Tibial artery (tissue), 4 donors: ENCODE data around the gene KIAA1586.
"Not testable (repeated sequence)": the region's sequence is repeated elsewhere in the genome, so short reads cannot be mapped to it uniquely, and the experiment has no call there.

Source experiments
- DNase-seq, 2 donors: peaks; one replicate each; pipeline ENCODE4 v3.0.0-alpha.2; 2019
- H3K27ac ChIP-seq, 2 donors: fragments of 200-600 bp; sonication (generic) in 1 of 2; 1 replicate in 1 of 2; 2 replicates in 1 of 2; pipeline ENCODE4 v1.5.1; 2018 to 2019; ENCODE audit warnings: mild to moderate bottlenecking in 1 of 2
- H3K27me3 ChIP-seq, 2 donors: fragments of 200-600 bp; sonication (generic) in 1 of 2; one replicate each; pipeline versions ENCODE4 v1.5.1 to v1.6.0; 2016 to 2019
- H3K36me3 ChIP-seq, 3 donors: fragments of 200-600 bp; sonication (generic) in 2 of 3; one replicate each; pipeline ENCODE4 v1.5.1; 2016 to 2019; ENCODE audit warnings: mild to moderate bottlenecking in 2 of 3
- H3K4me1 ChIP-seq, 4 donors: fragments of 200-600 bp; sonication (generic) in 2 of 4; 1 replicate in 3 of 4; 2 replicates in 1 of 4; pipeline ENCODE4 v1.5.1; 2016 to 2019
- H3K4me3 ChIP-seq, 2 donors: fragments of 200-600 bp; sonication (generic) in 1 of 2; 1 replicate in 1 of 2; 2 replicates in 1 of 2; pipeline ENCODE4 v1.5.1; 2018 to 2019; ENCODE audit warnings: mild to moderate bottlenecking in 2 of 2
- H3K9me3 ChIP-seq, 3 donors: fragments of 200-600 bp; sonication (generic) in 1 of 3; one replicate each; pipeline ENCODE4 v1.5.1; 2016 to 2019
- CTCF ChIP-seq, 2 experiments: fragments of 200-600 bp in 1 of 2; fragments of 450-650 bp in 1 of 2; IDR thresholded peaks; one replicate each; pipeline ENCODE4 v1.5.1; 2017 to 2019; ENCODE audit warnings: antibody characterized with exemption in 2 of 2, mild to moderate bottlenecking in 1 of 2, moderate library complexity in 1 of 2
- intact Hi-C: fragments of 100-400 bp; cut with DNase I; formaldehyde crosslinking; loops from one replicate; pipeline ENCODE4 v1.15.0; 2023; ENCODE audit warnings: low total_unique reads

Gene KIAA1586

GRCh38 chr6:57029213-57029612 is 17.3 kb upstream of the KIAA1586 start:
- no peak overlapping the region for H3K4me3 ChIP-seq
- no peak for TF ChIP-seq CTCF (IDR thresholded peaks at IDR 0.05)
- no peak for DNase-seq
- intact Hi-C loops = loop anchor here (10.0 kb wide), 1 partner anchor 74 kb away; the partner anchor contains the start of gene BEND6
- no peak overlapping the region for H3K27ac ChIP-seq
- peaks cover 0 to 15% (median 0%) of the 10 kb centered on the region in 3 donors for H3K9me3 ChIP-seq
- H3K4me1 ChIP-seq = no peaks in the 10 kb centered on the region
- H3K27me3 ChIP-seq = no peaks in the 10 kb centered on the region
- H3K36me3 ChIP-seq = peaks cover 0 to 5% (median 0%) of the 10 kb centered on the region in 3 donors

- intact Hi-C loops = no loop called here
- TF ChIP-seq CTCF (IDR thresholded peaks at IDR 0.05) = no peak
- H3K9me3 ChIP-seq = no peaks in the 10 kb centered on the region
- H3K4me1 ChIP-seq = no peaks in the 10 kb centered on the region
- no peak overlapping the region for H3K27ac ChIP-seq
- no peaks in the 10 kb centered on the region for H3K27me3 ChIP-seq
- no peaks in the 10 kb centered on the region for H3K36me3 ChIP-seq
- no peak for DNase-seq
- H3K4me3 ChIP-seq = no peak overlapping the region
Observed at GRCh38 chr6:57033228-57033627, 13.3 kb upstream of the KIAA1586 start.

DNA sequence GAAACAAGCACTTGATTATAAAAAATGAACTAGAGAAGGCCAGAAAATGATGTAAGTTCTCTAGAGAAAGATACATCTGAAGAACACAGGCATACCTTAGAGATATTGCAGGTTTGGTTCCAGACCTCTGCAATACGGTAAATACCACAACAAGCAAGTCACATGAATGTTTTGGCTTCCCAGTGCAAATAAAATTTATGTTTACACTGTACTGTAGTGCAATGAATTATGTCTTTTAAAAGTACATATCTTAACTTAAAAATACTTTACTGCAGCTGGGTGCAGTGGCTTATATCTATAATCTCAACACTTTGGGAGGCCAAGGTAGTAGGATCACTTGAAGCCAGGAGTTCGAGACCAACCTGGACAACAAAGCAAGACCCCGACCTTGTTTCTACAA is 10.9 kb upstream of the KIAA1586 start:
- Histone ChIP-seq H3K4me3 (no peak overlapping the region), H3K4me1 (no peaks in the 10 kb centered on the region), H3K27ac (no peak overlapping the region), H3K36me3 (no peaks in the 10 kb centered on the region), H3K27me3 (peaks cover 0 to 2% of the 10 kb centered on the region in 2 donors), H3K9me3 (no peaks in the 10 kb centered on the region)
- TF ChIP-seq CTCF (IDR thresholded peaks at IDR 0.05) = no peak
- intact Hi-C loops = no loop called here
- no peak for DNase-seq

- no peaks in the 10 kb centered on the region for H3K9me3 ChIP-seq
- peaks cover 0 to 3% of the 10 kb centered on the region in 2 donors for H3K27me3 ChIP-seq
- H3K36me3 ChIP-seq = no peaks in the 10 kb centered on the region
- intact Hi-C loops = no loop called here
- DNase-seq = no peak
- no peaks in the 10 kb centered on the region for H3K4me1 ChIP-seq
- H3K4me3 ChIP-seq = no peak overlapping the region
- no peak overlapping the region for H3K27ac ChIP-seq
- TF ChIP-seq CTCF (IDR thresholded peaks at IDR 0.05) = no peak
Observed at GRCh38 chr6:57038906-57039305, 7.6 kb upstream of the KIAA1586 start.

DNA sequence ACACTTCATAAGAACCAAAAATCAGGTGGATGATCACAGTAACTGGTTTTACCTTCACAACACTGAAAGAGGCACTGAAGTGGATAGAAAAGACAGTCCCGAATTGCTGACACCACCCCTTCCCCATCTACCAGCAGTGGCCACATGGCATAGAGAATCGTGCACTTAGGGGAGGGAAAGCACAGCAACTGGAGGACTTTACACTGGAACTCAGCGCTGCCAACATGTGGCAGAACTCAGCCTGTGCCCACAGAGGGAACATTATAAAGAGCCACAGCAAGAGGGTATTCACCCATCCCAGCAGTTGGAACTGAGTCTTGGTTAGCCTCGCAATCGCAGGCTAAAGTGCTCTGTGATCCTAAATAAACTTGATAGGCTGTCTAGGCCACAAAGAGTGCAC is 6.5 kb upstream of the KIAA1586 start:
- no peak for DNase-seq
- H3K27ac ChIP-seq = no peak overlapping the region
- TF ChIP-seq CTCF (IDR thresholded peaks at IDR 0.05) = no peak
- H3K4me1 ChIP-seq = no peaks in the 10 kb centered on the region
- no peaks in the 10 kb centered on the region for H3K36me3 ChIP-seq
- H3K4me3 ChIP-seq = no peak overlapping the region
- peaks cover 0 to 3% of the 10 kb centered on the region in 2 donors for H3K27me3 ChIP-seq
- H3K9me3 ChIP-seq = no peaks in the 10 kb centered on the region
- intact Hi-C loops = no loop called here

GRCh38 chr6:57044061-57044460 is 2.4 kb upstream of the KIAA1586 start:
- intact Hi-C loops, H3K27me3 ChIP-seq, DNase-seq, H3K36me3 ChIP-seq, H3K9me3 ChIP-seq, H3K4me3 ChIP-seq, H3K27ac ChIP-seq: not testable (repeated sequence)
- peaks cover 0 to 13% (median under 1%) of the 10 kb centered on the region in 4 donors for H3K4me1 ChIP-seq
